HCT116 (cell line): ENCODE data around the gene TMF1. TPM values are rescaled to one million over a fixed set of nuclear protein-coding genes. Genes with fewer than 3 reads are reported as not detected.

Experiments used
- ATAC-seq: fragments of 200-7000 bp; cut with Tn5 transposase; 2 replicates; pipeline ENCODE4 v1.9.1; 2020; ENCODE audit warnings: mild to moderate bottlenecking, moderate library complexity
- BruUV-seq: library from RNA; stranded (reverse); fragments of 400-500 nt; replicated peaks from 2 replicates; lab custom pipeline; 2021; lab: Mats Ljungman, UMichigan
- CTCF ChIA-PET: fragments of 300-600 bp; sonication (Branson Sonifier 250); formaldehyde crosslinking; loops from one replicate; lab custom pipeline; 2021; ENCODE audit warnings: antibody characterized with exemption; lab: Charles Lee
- POLR2A ChIA-PET: fragments of 300-600, 350-600 bp; sonication (Branson Sonifier 250); formaldehyde crosslinking; loops from one replicate; lab custom pipeline; 2021; ENCODE audit warnings: antibody characterized with exemption; lab: Charles Lee
- RAD21 ChIA-PET, 2 experiments: fragments of 300-600 bp; sonication (Branson Sonifier 250); formaldehyde crosslinking; loops; one replicate each; lab custom pipeline; 2023; ENCODE audit warnings: low total read pairs in 2 of 2; ENCODE audit not compliant: uncharacterized antibody in 2 of 2, unreplicated experiment in 2 of 2, low non-redundant PET in 1 of 2; lab: Charles Lee
- DNase-seq: peaks from one replicate; pipeline ENCODE4 v3.0.0-alpha.2; 2010; ENCODE audit warnings: low read depth, low spot score
- H2AFZ ChIP-seq: fragments of 200-600 bp; shearing (Covaris generic), sonication (generic); 2 replicates; pipeline ENCODE4 v1.6.1; 2017; ENCODE audit warnings: low read depth, mixed run types, mixed read lengths, antibody characterized with exemption, low read length; ENCODE audit not compliant: poor library complexity, severe bottlenecking
- H3K27ac ChIP-seq: 2 replicates; pipeline ENCODE4 v1.5.1; 2012; ENCODE audit warnings: low read depth, low read length
- H3K27me3 ChIP-seq: fragments of 200-600 bp; sonication (generic); 2 replicates; pipeline ENCODE4 v1.6.1; 2016; ENCODE audit warnings: mixed run types, low read length, mixed read lengths; ENCODE audit not compliant: insufficient read depth
- H3K36me3 ChIP-seq, 2 experiments: fragments of 200-500 bp in 1 of 2; fragments of 200-600 bp in 1 of 2; sonication (Bioruptor generic) in 1 of 2; sonication (generic) in 1 of 2; 2 replicates each; pipeline versions ENCODE4 v1.5.1 to v1.6.1; 2014 to 2016; ENCODE audit warnings: low read length in 2 of 2, inconsistent platforms in 1 of 2, mixed read lengths in 1 of 2, mixed run types in 1 of 2; ENCODE audit not compliant: insufficient read depth in 2 of 2, control insufficient read depth in 1 of 2
- H3K4me1 ChIP-seq, 2 experiments: fragments of 200-600 bp in 1 of 2; sonication (generic) in 1 of 2; 2 replicates each; pipeline versions ENCODE4 v1.5.1 to v1.6.1; 2012 to 2017; ENCODE audit warnings: low read length in 2 of 2, inconsistent platforms in 1 of 2, mild to moderate bottlenecking in 1 of 2, mixed read lengths in 1 of 2, mixed run types in 1 of 2, moderate library complexity in 1 of 2; ENCODE audit not compliant: insufficient read depth in 2 of 2, control insufficient read depth in 1 of 2
- H3K4me2 ChIP-seq: fragments of 200-600 bp; sonication (generic); 2 replicates; pipeline ENCODE4 v1.6.1; 2017; ENCODE audit warnings: mixed run types, low read length, mixed read lengths
- H3K4me3 ChIP-seq, 2 experiments: fragments of 200-600 bp in 1 of 2; sonication (generic) in 1 of 2; replicated peaks in 1 of 2; 2 replicates each; pipeline ENCODE4 v1.5.1; 2011 to 2016; ENCODE audit warnings: low read length in 2 of 2, control low read depth in 1 of 2, low read depth in 1 of 2, mild to moderate bottlenecking in 1 of 2, mixed read lengths in 1 of 2, mixed run types in 1 of 2
- H3K79me2 ChIP-seq: fragments of 200-600 bp; sonication (generic); 2 replicates; pipeline ENCODE4 v1.6.1; 2017; ENCODE audit warnings: mild to moderate bottlenecking, mixed run types, low read length, moderate library complexity, mixed read lengths; ENCODE audit not compliant: insufficient read depth
- H3K9ac ChIP-seq: fragments of 200-600 bp; sonication (generic); 2 replicates; pipeline ENCODE4 v1.6.1; 2016; ENCODE audit warnings: low read length, mixed read lengths
- H3K9me2 ChIP-seq: fragments of 200-600 bp; sonication (generic), shearing (Covaris generic); 2 replicates; pipeline ENCODE4 v1.6.1; 2017; ENCODE audit warnings: mixed run types, mild to moderate bottlenecking, moderate library complexity; ENCODE audit not compliant: insufficient read depth
- H3K9me3 ChIP-seq, 2 experiments: fragments of 200-500 bp in 1 of 2; fragments of 200-600 bp in 1 of 2; sonication (Bioruptor generic) in 1 of 2; sonication (generic) in 1 of 2; 2 replicates each; pipeline ENCODE4 v1.6.1; 2014 to 2017; ENCODE audit warnings: low read length in 2 of 2, mixed read lengths in 2 of 2, inconsistent platforms in 1 of 2, low read depth in 1 of 2, mild to moderate bottlenecking in 1 of 2, mixed run types in 1 of 2, moderate library complexity in 1 of 2; ENCODE audit not compliant: control insufficient read depth in 1 of 2, insufficient read depth in 1 of 2
- H4K20me1 ChIP-seq: fragments of 200-600 bp; sonication (generic), shearing (Covaris generic); 2 replicates; pipeline ENCODE4 v1.6.1; 2017; ENCODE audit warnings: mixed run types, mild to moderate bottlenecking, moderate library complexity; ENCODE audit not compliant: insufficient read depth
- CBX3 ChIP-seq: IDR thresholded peaks from 2 replicates; pipeline ENCODE4 v1.6.1; 2012; ENCODE audit warnings: low read depth
- CEBPB ChIP-seq: IDR thresholded peaks from 2 replicates; pipeline ENCODE4 v1.6.1; 2012; ENCODE audit warnings: low read depth
- EGR1 ChIP-seq: IDR thresholded peaks from 2 replicates; pipeline ENCODE4 v1.6.1; 2012; ENCODE audit warnings: low read depth
- EZH2 ChIP-seq: fragments of 200-600 bp; sonication (generic); IDR thresholded peaks from 2 replicates; pipeline ENCODE4 v1.6.1; 2017; ENCODE audit warnings: antibody characterized with exemption, mixed run types
- EZH2phosphoT487 ChIP-seq: fragments of 200-600 bp; IDR thresholded peaks from 2 replicates; pipeline ENCODE4 v1.6.1; 2018; ENCODE audit warnings: antibody characterized with exemption, borderline replicate concordance
- FOSL1 ChIP-seq: IDR thresholded peaks from 2 replicates; pipeline ENCODE4 v1.6.1; 2012; ENCODE audit warnings: low read depth
- JUND ChIP-seq: IDR thresholded peaks from 2 replicates; pipeline ENCODE4 v1.6.1; 2012
- POLR2A ChIP-seq: IDR thresholded peaks from 2 replicates; pipeline ENCODE4 v1.7.0; 2011; ENCODE audit warnings: borderline replicate concordance; ENCODE audit not compliant: insufficient read depth, insufficient read length; ENCODE audit errors: extremely low read depth
- POLR2AphosphoS5 ChIP-seq: IDR thresholded peaks from 2 replicates; pipeline ENCODE4 v1.6.1; 2011; ENCODE audit warnings: mild to moderate bottlenecking, low read depth, low read length, moderate library complexity
- RAD21 ChIP-seq: IDR thresholded peaks from 2 replicates; pipeline ENCODE4 v1.6.1; 2012; ENCODE audit warnings: low read depth, mild to moderate bottlenecking
- SIN3A ChIP-seq: IDR thresholded peaks from 2 replicates; pipeline ENCODE4 v1.6.1; 2012; ENCODE audit warnings: low read depth
- SRF ChIP-seq: IDR thresholded peaks from 2 replicates; pipeline ENCODE4 v1.6.1; 2012; ENCODE audit warnings: low read depth
- TCF7L2 ChIP-seq: IDR thresholded peaks from 2 replicates; pipeline ENCODE4 v1.7.0; 2011; ENCODE audit warnings: borderline replicate concordance, inconsistent platforms; ENCODE audit not compliant: insufficient read depth, insufficient read length; ENCODE audit errors: extremely low read depth
- YY1 ChIP-seq: IDR thresholded peaks from 2 replicates; pipeline ENCODE4 v1.6.1; 2011; ENCODE audit warnings: low read length, low read depth, moderate library complexity, mild to moderate bottlenecking; ENCODE audit not compliant: insufficient replicate concordance; ENCODE audit errors: extremely low read depth
- ZBTB33 ChIP-seq: IDR thresholded peaks from 2 replicates; pipeline ENCODE4 v1.6.1; 2011; ENCODE audit warnings: mild to moderate bottlenecking, low read length, moderate library complexity; ENCODE audit not compliant: insufficient replicate concordance; ENCODE audit errors: extremely low read depth
- ZNF274 ChIP-seq: fragments of 200-500 bp; sonication (Bioruptor generic); IDR thresholded peaks from 2 replicates; pipeline ENCODE4 v1.6.1; 2014; ENCODE audit warnings: mild to moderate bottlenecking, low read depth, low read length, inconsistent platforms
- intact Hi-C: fragments of 100-400 bp; cut with micrococcal nuclease; formaldehyde crosslinking; loops from 2 replicates; pipeline ENCODE4 v1.10.0; 2022
- total RNA-seq: library from RNA; stranded (reverse); gene quantifications from one replicate; pipeline ENCODE4 v1.2.1, GENCODE V29; 2021; ENCODE audit not compliant: unreplicated experiment
- TF ChIP-seq, protein P1 (sequence below): IDR thresholded peaks from 2 replicates; pipeline ENCODE4 v1.6.1; 2012
- TF ChIP-seq, protein P2 (sequence below): IDR thresholded peaks from 2 replicates; pipeline ENCODE4 v1.6.1; 2012
- TF ChIP-seq, protein P3 (sequence below), 3 experiments: fragments of 200-600 bp in 1 of 3; sonication (generic) in 1 of 3; IDR thresholded peaks in 2 of 3; conservative IDR thresholded peaks in 1 of 3; 2 replicates each; pipeline ENCODE4 v1.5.1; 2012 to 2017; ENCODE audit warnings: low read depth in 2 of 3, low read length in 2 of 3, antibody characterized with exemption in 1 of 3, borderline replicate concordance in 1 of 3, control low read depth in 1 of 3, mild to moderate bottlenecking in 1 of 3, mixed read lengths in 1 of 3, mixed run types in 1 of 3, moderate library complexity in 1 of 3; ENCODE audit not compliant: insufficient read depth in 1 of 3

Gene TMF1
- total RNA-seq, 1 experiment from 2014 or later, result 27.3 TPM

DNA sequence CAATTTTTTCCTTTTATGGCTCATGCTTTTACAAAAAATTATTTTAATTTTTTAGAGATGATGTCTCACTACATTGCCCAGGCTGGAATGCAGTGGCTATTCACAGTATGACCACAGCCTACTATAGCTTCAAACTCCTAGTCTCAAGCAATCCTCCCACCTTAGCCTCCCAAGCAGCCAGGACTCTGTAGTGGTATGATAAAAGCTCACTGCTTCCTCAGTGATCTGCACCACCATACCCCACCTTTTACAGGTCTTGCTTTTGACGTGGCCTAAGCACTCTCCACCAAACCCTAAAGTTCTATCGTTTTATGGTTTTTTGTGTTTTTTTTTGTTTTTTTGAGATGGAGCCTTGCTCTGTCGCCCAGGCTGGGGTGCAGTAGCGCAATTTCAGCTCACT, 14.0 kb upstream of the TMF1 start:
- no peak for TF ChIP-seq CEBPB
- TF ChIP-seq SRF, result no peak
- TF ChIP-seq, protein P1, sequence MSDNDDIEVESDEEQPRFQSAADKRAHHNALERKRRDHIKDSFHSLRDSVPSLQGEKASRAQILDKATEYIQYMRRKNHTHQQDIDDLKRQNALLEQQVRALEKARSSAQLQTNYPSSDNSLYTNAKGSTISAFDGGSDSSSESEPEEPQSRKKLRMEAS, result no peak
- TF ChIP-seq CBX3, result no peak
- TF ChIP-seq SIN3A, result no peak
- TF ChIP-seq, protein P2, sequence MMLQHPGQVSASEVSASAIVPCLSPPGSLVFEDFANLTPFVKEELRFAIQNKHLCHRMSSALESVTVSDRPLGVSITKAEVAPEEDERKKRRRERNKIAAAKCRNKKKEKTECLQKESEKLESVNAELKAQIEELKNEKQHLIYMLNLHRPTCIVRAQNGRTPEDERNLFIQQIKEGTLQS, result no peak
- TF ChIP-seq FOSL1, result no peak
- no peak for TF ChIP-seq RAD21
- TF ChIP-seq ZNF274, result no peak
- no peak for TF ChIP-seq TCF7L2
- no peak for TF ChIP-seq ZBTB33
- no peak for TF ChIP-seq JUND
- TF ChIP-seq, protein P3, sequence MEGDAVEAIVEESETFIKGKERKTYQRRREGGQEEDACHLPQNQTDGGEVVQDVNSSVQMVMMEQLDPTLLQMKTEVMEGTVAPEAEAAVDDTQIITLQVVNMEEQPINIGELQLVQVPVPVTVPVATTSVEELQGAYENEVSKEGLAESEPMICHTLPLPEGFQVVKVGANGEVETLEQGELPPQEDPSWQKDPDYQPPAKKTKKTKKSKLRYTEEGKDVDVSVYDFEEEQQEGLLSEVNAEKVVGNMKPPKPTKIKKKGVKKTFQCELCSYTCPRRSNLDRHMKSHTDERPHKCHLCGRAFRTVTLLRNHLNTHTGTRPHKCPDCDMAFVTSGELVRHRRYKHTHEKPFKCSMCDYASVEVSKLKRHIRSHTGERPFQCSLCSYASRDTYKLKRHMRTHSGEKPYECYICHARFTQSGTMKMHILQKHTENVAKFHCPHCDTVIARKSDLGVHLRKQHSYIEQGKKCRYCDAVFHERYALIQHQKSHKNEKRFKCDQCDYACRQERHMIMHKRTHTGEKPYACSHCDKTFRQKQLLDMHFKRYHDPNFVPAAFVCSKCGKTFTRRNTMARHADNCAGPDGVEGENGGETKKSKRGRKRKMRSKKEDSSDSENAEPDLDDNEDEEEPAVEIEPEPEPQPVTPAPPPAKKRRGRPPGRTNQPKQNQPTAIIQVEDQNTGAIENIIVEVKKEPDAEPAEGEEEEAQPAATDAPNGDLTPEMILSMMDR (IDR thresholded peaks at IDR 0.05 in 2 of 3, conservative IDR thresholded peaks at IDR 0.05 in 1 of 3; ENCODE audit: borderline replicate concordance in 1 of 3, insufficient read depth in 1 of 3, low read depth in 2 of 3, low read length in 2 of 3), result no peak
- no peak for TF ChIP-seq EZH2phosphoT487
- TF ChIP-seq POLR2AphosphoS5, result no peak
- no peak for TF ChIP-seq EZH2
- no peak for TF ChIP-seq POLR2A
- TF ChIP-seq EGR1, result no peak
- no peak for TF ChIP-seq YY1
- Histone ChIP-seq H3K27ac (no peak overlapping the region), H2AFZ (no peak overlapping the region), H3K4me1 (peaks cover 0 to 8% of the 10 kb centered on the region in 2 experiments; a peak in 2 of 4 replicates), H3K36me3 (peaks cover 6 to 18% of the 10 kb centered on the region in 2 experiments; a peak in 2 of 4 replicates), H3K79me2 (no peaks in the 10 kb centered on the region), H4K20me1 (no peaks in the 10 kb centered on the region), H3K9ac (no peak overlapping the region), H3K27me3 (no peaks in the 10 kb centered on the region), H3K4me2 (no peak overlapping the region), H3K9me3 (no peaks in the 10 kb centered on the region), H3K4me3 (no peak overlapping the region), H3K9me2 (no peaks in the 10 kb centered on the region)
- intact Hi-C loops, result no loop called here
- ChIA-PET CTCF (no interaction called here), RAD21 (no interaction called here), POLR2A (no interaction called here)
- BruUV-seq, result no TSS peak
- no peak for DNase-seq
- no peak for ATAC-seq
